ENCODE measurements around the gene DCAF4.
"Not testable (repeated sequence)": the region's sequence is repeated elsewhere in the genome, so short reads cannot be mapped to it uniquely, and the experiment has no call there.

Gene DCAF4

GRCh38 chr14:72975770-72976169, 49.5 kb downstream of the DCAF4 start:
- no peak for DNase-seq

- DNase-seq, result no peak
Observed at GRCh38 chr14:72978856-72979255, 52.6 kb downstream of the DCAF4 start.

- DNase-seq, result no peak
Observed at GRCh38 chr14:72980863-72981262, 54.6 kb downstream of the DCAF4 start.

- no peak for DNase-seq
Observed at GRCh38 chr14:72982146-72982708, 56.0 kb downstream of the DCAF4 start.

- no peak for DNase-seq
Observed at GRCh38 chr14:72986214-72986613, 60.0 kb downstream of the DCAF4 start.

- DNase-seq, result no peak
Observed at GRCh38 chr14:72986857-72987256, 60.6 kb downstream of the DCAF4 start.

GRCh38 chr14:72990171-72990570, 63.9 kb downstream of the DCAF4 start:
- DNase-seq, result no peak

GRCh38 chr14:72996916-72997315, 70.7 kb downstream of the DCAF4 start:
- no peak for DNase-seq

- no peak for DNase-seq
Observed at GRCh38 chr14:72998252-72998903, 72.1 kb downstream of the DCAF4 start.

- DNase-seq, result no peak
Observed at GRCh38 chr14:72999316-72999715, 73.1 kb downstream of the DCAF4 start.

GRCh38 chr14:73000073-73000472, 73.8 kb downstream of the DCAF4 start:
- DNase-seq, result no peak

- no peak for DNase-seq
Observed at GRCh38 chr14:73003681-73004080, 77.4 kb downstream of the DCAF4 start.

GRCh38 chr14:73004641-73005040, 78.4 kb downstream of the DCAF4 start:
- not testable (repeated sequence) for DNase-seq

GRCh38 chr14:73007835-73008234, 81.6 kb downstream of the DCAF4 start:
- DNase-seq, result no peak

GRCh38 chr14:73008501-73008900, 82.2 kb downstream of the DCAF4 start:
- no peak for DNase-seq
